HPDE6-E6E7 (cell line): ENCODE results near the gene MFAP3L.
"Not testable (repeated sequence)": the region's sequence is repeated elsewhere in the genome, so short reads cannot be mapped to it uniquely, and the experiment has no call there.

Source experiments
- DNase-seq: peaks from one replicate; pipeline ENCODE4 v3.0.0; 2011; ENCODE audit warnings: missing footprints; ENCODE audit errors: extremely low spot score

The MFAP3L gene

GRCh38 chr4:170026253-170027021, at the start of gene MFAP3L:
Gene MFAP3L, minus strand, starts transcription at chr4:170026395. Its CDS starts 20,518 bp downstream, at chr4:170005877.
- DNase-seq, result peak; percentile 90

DNA sequence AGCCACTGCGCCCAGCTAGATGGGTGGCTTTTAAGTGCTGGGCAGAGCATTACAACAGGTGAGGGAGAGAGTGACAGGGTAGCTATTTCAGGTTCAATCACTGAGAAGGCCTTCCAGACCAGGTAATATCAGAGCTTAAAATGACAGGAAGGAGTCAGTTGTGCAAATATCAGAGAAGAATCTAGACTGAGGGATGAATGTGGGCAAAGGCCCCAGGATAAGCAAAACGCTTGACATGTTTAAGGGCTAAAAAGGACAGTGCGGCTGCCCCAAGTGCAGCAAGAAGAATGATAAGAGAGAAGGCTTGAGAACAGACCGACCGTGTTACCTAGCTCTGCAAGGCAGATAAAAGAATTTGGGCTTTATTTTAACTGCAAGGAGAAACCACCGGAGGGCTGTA, 45.0 kb upstream of the MFAP3L start:
- DNase-seq, result no peak

DNA sequence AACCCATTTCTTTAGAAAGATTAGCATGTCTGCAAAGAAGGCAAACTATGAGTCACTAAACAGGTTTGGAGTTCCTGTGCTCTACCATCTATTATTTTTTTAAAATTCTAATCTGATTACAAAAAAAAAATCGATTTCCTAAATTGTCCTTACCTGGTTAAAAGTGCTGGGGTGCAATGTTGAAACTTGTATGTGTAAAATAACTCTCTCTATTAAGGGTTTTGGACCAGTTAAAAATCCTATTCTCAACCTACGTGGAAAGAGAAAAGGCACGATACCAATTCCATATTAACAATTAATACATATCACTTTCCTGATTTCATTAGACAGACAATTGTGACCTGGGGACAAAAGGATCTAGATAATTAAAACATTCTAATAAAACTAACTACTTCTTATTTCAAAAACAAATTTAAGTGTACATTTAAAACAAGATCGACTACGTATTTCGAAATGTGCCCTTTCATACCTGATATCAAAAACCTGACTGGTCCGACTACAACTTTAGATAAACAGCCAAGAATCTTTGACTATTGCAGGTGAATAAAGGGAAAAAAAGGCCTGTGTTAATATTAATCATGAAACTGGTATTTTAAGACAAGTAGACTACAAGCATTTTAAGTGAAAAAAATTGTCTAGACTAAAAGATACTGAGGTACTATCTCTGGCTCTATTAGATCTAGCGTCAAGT, 42.4 kb upstream of the MFAP3L start:
- DNase-seq, result no peak

DNA sequence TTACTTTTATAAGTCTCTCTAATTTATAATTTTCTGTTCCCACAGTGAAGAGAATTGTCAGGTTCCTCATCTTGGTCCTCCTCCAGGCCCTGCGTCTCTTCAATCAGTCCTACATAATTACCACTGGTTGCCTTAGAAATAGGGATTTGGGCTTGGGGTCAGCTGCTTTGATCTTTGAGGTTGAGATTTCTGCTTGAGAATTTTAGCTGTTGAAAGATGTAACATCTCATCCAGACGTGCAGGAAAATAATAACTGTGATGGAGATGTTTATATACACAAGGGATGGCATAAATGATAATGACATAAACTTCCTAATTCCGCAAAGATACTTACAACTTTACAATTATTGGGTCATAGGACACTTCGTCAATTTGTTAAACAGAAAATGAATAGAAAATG, 33.2 kb upstream of the MFAP3L start:
- no peak for DNase-seq

GRCh38 chr4:170058826-170059225, 32.6 kb upstream of the MFAP3L start:
- DNase-seq, result no peak

DNA sequence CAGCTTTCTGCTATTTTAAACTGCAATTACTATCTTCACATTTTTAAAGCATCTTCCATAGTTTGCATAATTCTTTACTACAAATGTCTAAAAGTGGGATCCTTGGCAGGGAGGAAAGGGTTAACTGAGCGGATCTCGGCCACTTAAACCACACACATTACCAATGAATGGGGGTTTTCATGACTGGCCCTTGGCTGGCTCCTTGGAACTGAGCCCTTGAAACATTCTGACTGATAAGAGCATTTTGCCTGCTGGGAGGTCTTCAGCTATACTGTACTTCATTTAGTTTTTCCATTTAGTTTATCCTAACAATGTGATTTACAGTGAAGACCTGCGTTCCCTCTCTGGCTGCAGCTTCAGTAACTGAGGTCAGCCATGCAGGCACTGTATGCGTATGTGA, 31.7 kb upstream of the MFAP3L start:
- no peak for DNase-seq

GRCh38 chr4:170052919-170053318, 26.7 kb upstream of the MFAP3L start:
- DNase-seq, result no peak

DNA sequence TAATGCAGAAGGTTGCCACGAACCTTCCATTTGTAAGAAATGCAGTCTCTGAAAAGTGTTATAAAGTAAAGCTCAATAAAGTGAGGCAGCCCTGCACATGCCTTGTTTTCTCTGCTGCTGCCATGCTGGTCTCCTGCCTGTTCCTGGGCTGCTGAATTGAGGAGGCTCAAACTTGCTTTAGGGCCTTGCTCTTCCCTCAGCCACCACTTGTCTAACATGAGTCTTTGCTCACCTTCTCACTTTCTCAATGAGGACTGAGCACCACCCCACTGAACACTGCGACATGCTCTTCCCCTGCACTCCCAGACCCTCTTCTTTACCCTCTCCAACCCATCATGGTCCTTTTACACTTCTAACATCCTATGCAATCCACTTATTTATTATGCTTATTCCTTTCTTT, 25.2 kb upstream of the MFAP3L start:
- DNase-seq, result no peak

GRCh38 chr4:170049766-170050165, 23.6 kb upstream of the MFAP3L start:
- no peak for DNase-seq

GRCh38 chr4:170047771-170048354, 21.7 kb upstream of the MFAP3L start:
- DNase-seq, result no peak

DNA sequence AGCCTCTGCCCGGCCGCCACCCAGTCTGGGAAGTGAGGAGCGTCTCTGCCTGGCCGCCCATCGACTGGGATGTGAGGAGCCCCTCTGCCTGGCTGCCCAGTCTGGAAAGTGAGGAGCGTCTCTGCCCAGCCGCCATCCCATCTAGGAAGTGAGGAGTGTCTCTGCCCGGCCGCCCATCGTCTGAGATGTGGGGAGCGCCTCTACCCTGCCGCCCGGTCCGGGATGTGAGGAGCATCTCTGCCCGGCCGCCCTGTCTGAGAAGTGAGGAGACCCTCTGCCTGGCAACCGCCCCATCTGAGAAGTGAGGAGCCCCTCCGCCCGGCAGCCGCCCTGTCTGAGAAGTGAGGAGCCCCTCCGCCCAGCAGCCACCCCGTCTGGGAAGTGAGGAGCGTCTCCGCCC, 20.0 kb upstream of the MFAP3L start:
- not testable (repeated sequence) for DNase-seq

DNA sequence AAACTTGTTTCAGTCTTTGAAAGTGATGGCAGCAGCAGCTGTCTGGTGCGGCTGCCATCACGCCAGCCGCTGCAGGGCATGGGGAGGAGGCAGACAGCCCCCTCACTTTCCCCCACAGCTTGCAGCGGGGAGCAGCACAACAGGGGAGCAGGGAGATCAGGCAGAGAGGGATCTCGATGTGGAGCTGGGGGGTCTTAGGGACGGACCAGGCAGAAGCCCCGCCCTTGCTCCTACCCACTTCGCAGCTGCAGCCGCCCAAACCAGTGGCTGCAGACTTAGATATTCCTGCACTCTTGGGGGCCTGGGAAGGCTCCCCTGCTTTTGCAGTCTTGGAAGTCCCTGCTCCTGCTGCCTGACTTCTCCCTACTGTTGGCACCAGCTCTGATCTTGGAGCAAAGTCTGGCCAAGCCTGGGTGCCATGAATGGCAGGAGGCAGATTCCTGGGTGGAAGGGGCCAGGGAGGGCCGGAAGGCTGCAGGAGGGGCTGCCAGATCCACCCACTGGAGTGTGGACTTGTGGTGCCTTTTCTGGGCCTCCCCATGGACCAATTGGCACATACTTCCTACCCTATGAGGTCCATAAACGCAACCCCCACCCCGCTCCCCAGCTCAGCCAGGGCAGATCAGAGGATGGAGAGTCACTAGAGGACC, 14.0 kb upstream of the MFAP3L start:
- DNase-seq, result no peak

DNA sequence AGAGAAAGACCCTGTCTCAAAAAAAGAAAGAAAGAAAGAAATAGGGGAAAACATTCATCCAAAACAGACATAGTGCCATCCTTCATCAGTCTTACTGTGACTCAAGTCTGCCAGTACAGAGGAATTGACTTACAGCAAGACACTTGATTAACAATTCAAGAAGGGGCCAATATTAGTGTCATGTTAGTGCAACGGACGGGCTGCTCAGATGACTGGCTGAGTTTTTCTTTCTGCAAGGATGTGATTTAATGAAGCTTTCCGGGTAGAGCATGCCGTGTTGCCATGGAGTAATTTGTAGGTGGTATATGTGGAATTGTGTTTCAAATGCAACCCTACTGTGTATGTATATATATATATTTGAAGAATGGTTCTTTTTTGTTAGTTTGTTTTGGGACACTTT, 12.6 kb upstream of the MFAP3L start:
- DNase-seq, result no peak

DNA sequence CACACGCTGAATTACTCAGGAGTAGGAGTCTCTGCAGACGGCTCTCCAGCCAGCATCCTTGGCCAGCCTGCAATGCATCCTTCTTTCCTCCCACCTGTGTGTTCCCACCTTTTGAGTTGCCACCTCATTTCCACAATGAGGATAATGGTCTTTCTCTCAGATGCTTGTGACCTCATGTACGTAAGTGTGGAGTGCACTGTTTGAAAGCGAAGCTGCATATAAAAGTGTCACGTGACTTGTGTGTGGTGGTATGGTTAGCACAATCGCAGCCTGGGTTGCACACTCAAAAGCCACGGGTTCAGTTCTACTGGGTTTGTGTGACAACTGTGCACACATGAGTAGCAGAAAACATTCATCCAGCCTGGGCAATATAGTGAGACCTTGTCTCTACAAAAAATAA, 12.0 kb upstream of the MFAP3L start:
- no peak for DNase-seq

DNA sequence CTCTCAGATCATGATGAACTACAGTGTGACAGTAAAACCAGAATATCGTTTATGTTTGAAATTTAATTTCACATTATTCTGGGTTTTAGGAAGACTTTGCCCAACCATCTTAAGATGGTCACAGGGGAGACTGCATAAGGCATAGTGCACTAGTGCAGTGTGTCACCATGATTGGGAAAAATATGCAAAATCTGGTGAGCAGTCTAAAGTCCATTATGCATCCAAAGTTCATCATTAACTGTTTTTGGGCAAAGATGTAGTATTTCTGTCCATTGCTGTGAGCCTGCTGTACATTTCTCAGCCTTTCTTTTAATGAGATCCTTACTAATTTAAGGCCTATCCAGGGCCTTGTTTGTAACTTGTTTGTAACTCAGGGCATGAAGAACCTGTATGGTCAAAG, 11.3 kb upstream of the MFAP3L start:
- DNase-seq, result no peak

DNA sequence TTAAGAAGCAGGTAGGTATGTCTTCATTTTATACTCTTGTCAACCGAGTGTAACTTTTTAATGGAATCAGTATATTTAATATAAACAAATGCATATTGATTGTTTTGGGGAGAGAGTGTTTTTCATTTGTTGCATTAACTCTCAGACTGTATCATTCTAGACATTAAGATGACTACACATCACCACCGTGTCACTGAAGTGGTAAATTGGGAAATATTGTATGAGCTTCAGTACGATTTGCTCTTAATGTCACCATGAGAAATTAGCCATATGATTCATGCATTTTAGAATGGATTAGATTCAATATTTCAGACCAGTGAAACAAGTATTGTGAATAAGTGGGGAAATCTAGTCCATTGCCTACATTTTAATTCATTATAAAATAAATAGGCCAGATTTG, 9.7 kb upstream of the MFAP3L start:
- DNase-seq, result no peak

GRCh38 chr4:170035231-170035630, 9.0 kb upstream of the MFAP3L start:
- no peak for DNase-seq

GRCh38 chr4:170033999-170034398, 7.8 kb upstream of the MFAP3L start:
- DNase-seq, result no peak

DNA sequence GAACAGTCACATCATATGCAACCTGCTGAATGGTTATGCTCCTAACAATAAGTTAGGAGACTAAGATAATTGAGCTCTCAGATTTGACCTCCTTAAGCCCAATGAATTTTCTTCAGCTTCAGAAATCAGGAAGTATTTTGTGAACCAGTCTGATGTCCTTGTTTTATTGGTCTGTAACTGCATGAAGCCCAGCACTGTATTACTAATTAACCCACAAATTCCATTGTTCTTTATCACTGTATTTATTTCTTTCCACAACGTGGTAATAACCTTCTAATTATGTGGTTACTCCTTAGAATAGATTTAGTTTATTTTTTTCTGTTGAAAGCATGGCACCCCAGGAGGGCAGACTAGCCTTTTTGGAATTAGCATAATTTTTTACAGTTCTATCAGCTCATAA, 3.9 kb upstream of the MFAP3L start:
- no peak for DNase-seq

DNA sequence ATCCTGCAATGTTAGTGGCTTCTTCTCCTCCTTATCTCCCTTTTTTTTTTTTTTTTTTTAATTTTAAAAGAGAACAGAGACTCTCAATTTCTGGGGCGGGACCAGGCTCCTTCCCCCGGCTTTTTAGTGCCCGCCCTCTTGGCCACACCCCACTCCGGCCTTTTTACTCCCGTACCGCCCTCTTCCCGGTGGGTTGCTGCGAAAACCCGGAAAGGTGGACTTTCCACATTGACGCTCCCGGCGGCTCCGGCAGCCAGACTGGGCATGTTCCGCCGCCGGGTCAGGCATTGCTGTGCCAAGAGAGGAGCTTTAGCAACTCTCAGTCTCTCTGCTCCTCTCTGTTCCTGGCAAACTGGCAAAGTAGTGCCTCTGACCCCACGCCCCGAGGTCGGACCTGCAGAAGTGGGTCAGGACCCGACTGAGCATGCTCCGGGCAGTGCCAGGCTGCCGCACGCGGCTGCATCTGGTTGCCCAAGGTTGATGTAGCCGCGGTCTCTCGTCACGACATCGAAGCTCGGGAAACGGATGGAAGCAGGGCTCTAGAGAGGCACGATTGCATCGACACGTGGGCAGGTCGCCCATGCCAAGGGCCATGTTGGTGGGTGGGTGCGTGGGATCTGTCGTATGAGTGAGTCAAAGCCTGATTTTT, 1.1 kb upstream of the MFAP3L start:
- DNase-seq, result peak; percentile 84

DNA sequence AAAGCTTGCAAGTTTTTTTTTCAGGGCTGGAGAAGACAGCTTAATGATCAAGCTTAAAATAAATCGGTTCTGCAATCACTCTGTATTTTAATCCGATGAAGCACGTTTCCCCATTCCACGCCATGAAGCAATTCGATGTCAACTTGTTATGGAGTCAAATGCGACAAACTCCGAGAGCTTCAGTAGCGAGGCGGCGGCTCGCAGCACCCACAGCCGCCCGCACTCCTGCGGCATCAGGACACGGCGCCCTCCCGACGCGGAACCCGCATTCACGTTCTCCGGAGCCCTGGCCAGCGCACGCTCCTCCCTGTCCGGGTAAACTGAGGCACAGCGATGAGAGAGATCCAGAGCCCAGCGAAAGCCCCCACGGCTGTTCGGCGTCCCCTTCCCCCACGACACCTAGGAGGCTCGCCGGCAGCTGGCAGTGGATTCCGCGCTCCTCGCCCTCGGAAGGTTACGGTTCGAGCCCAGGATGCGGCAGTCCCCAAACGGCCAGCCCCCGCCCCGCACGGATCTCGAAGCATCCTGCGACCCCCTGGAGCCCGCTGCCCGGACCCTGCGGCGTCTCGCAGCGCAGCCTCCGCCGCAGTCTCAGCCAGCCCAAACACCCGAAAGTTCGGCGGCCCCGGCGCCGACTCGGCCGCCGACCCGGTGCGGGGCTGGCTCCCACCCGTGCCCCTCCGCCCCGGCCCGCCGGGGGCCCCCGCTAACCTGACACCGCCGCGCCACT, 507 bp downstream of the MFAP3L start:
- DNase-seq, result no peak
